Liver (tissue), 9 donors: ENCODE data around the gene FBXW9. TPM values are rescaled to one million over a fixed set of nuclear protein-coding genes. Genes with fewer than 3 reads are reported as not detected.

Experiments
- DNase-seq: peaks from one replicate; pipeline ENCODE4 v3.0.0-alpha.2; 2017; ENCODE audit warnings: low spot score
- H3K27ac ChIP-seq, 2 donors: one replicate each; pipeline ENCODE4 v1.7.0; 2013; ENCODE audit warnings: inconsistent platforms in 2 of 2, low read length in 2 of 2, control low read depth in 1 of 2, low read depth in 1 of 2, mild to moderate bottlenecking in 1 of 2
- H3K27me3 ChIP-seq, 4 donors: one replicate each; pipeline versions ENCODE4 v1.6.1 to v1.7.0; 2013; ENCODE audit warnings: low read length in 3 of 4, inconsistent platforms in 1 of 4, mild to moderate bottlenecking in 1 of 4, moderate library complexity in 1 of 4; ENCODE audit not compliant: control insufficient read depth in 4 of 4, insufficient read depth in 4 of 4
- H3K36me3 ChIP-seq, 4 donors: one replicate each; pipeline versions ENCODE4 v1.6.1 to v1.7.0; 2013; ENCODE audit warnings: low read length in 3 of 4, mild to moderate bottlenecking in 3 of 4, low read depth in 1 of 4, moderate library complexity in 1 of 4; ENCODE audit not compliant: control insufficient read depth in 4 of 4, insufficient read depth in 3 of 4
- H3K4me1 ChIP-seq, 4 donors: one replicate each; pipeline versions ENCODE4 v1.6.1 to v1.7.0; 2013; ENCODE audit warnings: low read length in 3 of 4, mild to moderate bottlenecking in 3 of 4, moderate library complexity in 1 of 4; ENCODE audit not compliant: control insufficient read depth in 4 of 4, insufficient read depth in 4 of 4
- H3K4me3 ChIP-seq, 3 donors: one replicate each; pipeline versions ENCODE4 v1.6.1 to v1.7.0; 2013; ENCODE audit warnings: low read length in 3 of 3, control low read depth in 1 of 3, low read depth in 1 of 3, mild to moderate bottlenecking in 1 of 3
- H3K9ac ChIP-seq, 2 donors: one replicate each; pipeline ENCODE4 v1.7.0; 2013; ENCODE audit warnings: low read length in 2 of 2, mild to moderate bottlenecking in 2 of 2, moderate library complexity in 2 of 2, control low read depth in 1 of 2, low read depth in 1 of 2
- H3K9me3 ChIP-seq, 4 donors: one replicate each; pipeline versions ENCODE4 v1.6.1 to v1.7.0; 2013; ENCODE audit warnings: low read length in 3 of 4; ENCODE audit not compliant: control insufficient read depth in 4 of 4
- EGR1 ChIP-seq, 2 donors: IDR thresholded peaks; 2 replicates each; pipeline ENCODE4 v1.6.1; 2016 to 2018; ENCODE audit warnings: antibody characterized with exemption in 2 of 2, low read depth in 2 of 2
- FOXA1 ChIP-seq: IDR thresholded peaks from 2 replicates; pipeline ENCODE4 v1.6.1; 2016; ENCODE audit warnings: antibody characterized with exemption
- FOXA2 ChIP-seq: IDR thresholded peaks from 2 replicates; pipeline ENCODE4 v1.6.1; 2016; ENCODE audit warnings: antibody characterized with exemption
- GABPA ChIP-seq, 2 donors: IDR thresholded peaks in 1 of 2; conservative IDR thresholded peaks in 1 of 2; 2 replicates each; pipeline ENCODE4 v1.6.1; 2016; ENCODE audit warnings: antibody characterized with exemption in 2 of 2, mild to moderate bottlenecking in 1 of 2, moderate library complexity in 1 of 2
- HNF4A ChIP-seq, 2 donors: conservative IDR thresholded peaks; 2 replicates each; pipeline ENCODE4 v1.6.1; 2016; ENCODE audit warnings: antibody characterized with exemption in 2 of 2, mild to moderate bottlenecking in 2 of 2
- HNF4G ChIP-seq: IDR thresholded peaks from 2 replicates; pipeline ENCODE4 v1.6.1; 2016; ENCODE audit warnings: antibody characterized with exemption
- JUND ChIP-seq, 2 donors: IDR thresholded peaks; 2 replicates each; pipeline ENCODE4 v1.6.1; 2016; ENCODE audit warnings: antibody characterized with exemption in 2 of 2
- NR2F2 ChIP-seq: IDR thresholded peaks from 2 replicates; pipeline ENCODE4 v1.6.1; 2016; ENCODE audit warnings: antibody characterized with exemption
- RAD21 ChIP-seq, 2 donors: IDR thresholded peaks; 2 replicates each; pipeline ENCODE4 v1.6.1; 2016; ENCODE audit warnings: antibody characterized with exemption in 2 of 2, mild to moderate bottlenecking in 2 of 2
- RXRA ChIP-seq, 2 donors: IDR thresholded peaks; 2 replicates each; pipeline ENCODE4 v1.6.1; 2017 to 2018; ENCODE audit warnings: antibody characterized with exemption in 2 of 2, mild to moderate bottlenecking in 1 of 2
- TAF1 ChIP-seq: conservative IDR thresholded peaks from 2 replicates; pipeline ENCODE4 v1.6.1; 2016; ENCODE audit warnings: antibody characterized with exemption, mild to moderate bottlenecking
- YY1 ChIP-seq: IDR thresholded peaks from 2 replicates; pipeline ENCODE4 v1.6.1; 2016; ENCODE audit warnings: antibody characterized with exemption, mild to moderate bottlenecking
- WGBS: extraction: QIAGEN DNeasy Blood & Tissue Kit; methylation state at CpG from one replicate; pipeline ENCODE4 v1.1.7; 2013; 5-methylcytosine and 5-hydroxymethylcytosine counted together
- polyA plus RNA-seq, 2 donors: library from polyadenylated mRNA; stranded (reverse) in 1 of 2; unstranded in 1 of 2; fragments of 200-250 nt in 1 of 2; fragments of >200 nt in 1 of 2; fragmentation: Nextera tagmentation in 1 of 2; extraction: Ambion mirVana in 1 of 2; gene quantifications; one replicate each; pipeline versions ENCODE4 v1.2.1 to v1.2.3, GENCODE V29; 2013 to 2015
- total RNA-seq, 2 donors: library from RNA; depleted of rRNA; stranded (reverse); fragments of >200 nt; gene quantifications; one replicate each; pipeline ENCODE4 v1.2.3, GENCODE V29; 2014
- TF ChIP-seq, protein P1 (sequence below): IDR thresholded peaks from 2 replicates; pipeline ENCODE4 v1.6.1; 2016; ENCODE audit warnings: antibody characterized with exemption, mild to moderate bottlenecking
- TF ChIP-seq, protein P2 (sequence below): IDR thresholded peaks from 2 replicates; pipeline ENCODE4 v1.6.1; 2016; ENCODE audit warnings: antibody characterized with exemption
- TF ChIP-seq, protein P3 (sequence below): fragments of 150-350 bp; IDR thresholded peaks from 2 replicates; pipeline ENCODE4 v1.5.1; 2017; ENCODE audit warnings: improper control_type of control experiment, low read depth, low read length; ENCODE audit not compliant: missing input control
- TF ChIP-seq, protein P4 (sequence below): IDR thresholded peaks from 2 replicates; pipeline ENCODE4 v1.6.1; 2016; ENCODE audit warnings: antibody characterized with exemption
- TF ChIP-seq, protein P5 (sequence below): IDR thresholded peaks from 2 replicates; pipeline ENCODE4 v1.6.1; 2016; ENCODE audit warnings: antibody characterized with exemption
- donor health status: healthy.
- donor health status: healthy.
- donor health status: healthy.
- donor health status: healthy.
- donor health status: healthy.

The FBXW9 gene
- total and polyA plus RNA-seq, 4 donors = 2.3 to 4.0 (median 3.0) TPM

DNA sequence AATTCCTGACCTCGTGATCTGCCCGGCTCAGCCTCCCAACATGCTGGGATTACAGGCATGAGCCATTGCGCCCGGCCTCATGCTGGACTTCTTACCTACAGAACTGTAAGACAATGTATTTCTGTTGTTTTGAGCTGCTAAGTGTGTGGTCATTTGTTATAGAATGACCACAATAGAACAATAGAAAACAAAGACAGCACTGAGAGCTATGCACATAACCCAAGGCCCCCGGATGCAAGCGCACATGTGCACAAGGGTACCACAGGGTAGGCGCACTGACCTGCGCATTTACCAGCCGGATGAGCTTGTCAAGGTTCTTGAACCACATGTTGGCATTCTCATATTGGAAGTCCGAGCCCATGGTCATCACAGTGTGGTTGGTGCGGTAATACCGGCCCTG lies 35.5 kb downstream of the FBXW9 start:
- Histone ChIP-seq H3K9me3 (no peaks in the 10 kb centered on the region), H3K4me1 (peaks cover 1 to 7% (median 4%) of the 10 kb centered on the region in 4 donors), H3K27ac (no peak overlapping the region), H3K4me3 (no peak overlapping the region), H3K36me3 (peaks cover 6 to 35% (median 13%) of the 10 kb centered on the region in 4 donors), H3K9ac (no peak overlapping the region), H3K27me3 (no peaks in the 10 kb centered on the region)
- no peak for DNase-seq
- TF ChIP-seq FOXA2 (no peak), JUND (IDR thresholded peaks at IDR 0.05) (no peak), GABPA (IDR thresholded peaks at IDR 0.05 in 1 of 2, conservative IDR thresholded peaks at IDR 0.05 in 1 of 2) (no peak), YY1 (no peak), RAD21 (IDR thresholded peaks at IDR 0.05) (no peak), TAF1 (no peak), HNF4G (no peak)
- TF ChIP-seq, protein P1, sequence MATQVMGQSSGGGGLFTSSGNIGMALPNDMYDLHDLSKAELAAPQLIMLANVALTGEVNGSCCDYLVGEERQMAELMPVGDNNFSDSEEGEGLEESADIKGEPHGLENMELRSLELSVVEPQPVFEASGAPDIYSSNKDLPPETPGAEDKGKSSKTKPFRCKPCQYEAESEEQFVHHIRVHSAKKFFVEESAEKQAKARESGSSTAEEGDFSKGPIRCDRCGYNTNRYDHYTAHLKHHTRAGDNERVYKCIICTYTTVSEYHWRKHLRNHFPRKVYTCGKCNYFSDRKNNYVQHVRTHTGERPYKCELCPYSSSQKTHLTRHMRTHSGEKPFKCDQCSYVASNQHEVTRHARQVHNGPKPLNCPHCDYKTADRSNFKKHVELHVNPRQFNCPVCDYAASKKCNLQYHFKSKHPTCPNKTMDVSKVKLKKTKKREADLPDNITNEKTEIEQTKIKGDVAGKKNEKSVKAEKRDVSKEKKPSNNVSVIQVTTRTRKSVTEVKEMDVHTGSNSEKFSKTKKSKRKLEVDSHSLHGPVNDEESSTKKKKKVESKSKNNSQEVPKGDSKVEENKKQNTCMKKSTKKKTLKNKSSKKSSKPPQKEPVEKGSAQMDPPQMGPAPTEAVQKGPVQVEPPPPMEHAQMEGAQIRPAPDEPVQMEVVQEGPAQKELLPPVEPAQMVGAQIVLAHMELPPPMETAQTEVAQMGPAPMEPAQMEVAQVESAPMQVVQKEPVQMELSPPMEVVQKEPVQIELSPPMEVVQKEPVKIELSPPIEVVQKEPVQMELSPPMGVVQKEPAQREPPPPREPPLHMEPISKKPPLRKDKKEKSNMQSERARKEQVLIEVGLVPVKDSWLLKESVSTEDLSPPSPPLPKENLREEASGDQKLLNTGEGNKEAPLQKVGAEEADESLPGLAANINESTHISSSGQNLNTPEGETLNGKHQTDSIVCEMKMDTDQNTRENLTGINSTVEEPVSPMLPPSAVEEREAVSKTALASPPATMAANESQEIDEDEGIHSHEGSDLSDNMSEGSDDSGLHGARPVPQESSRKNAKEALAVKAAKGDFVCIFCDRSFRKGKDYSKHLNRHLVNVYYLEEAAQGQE = no peak
- TF ChIP-seq, protein P2, sequence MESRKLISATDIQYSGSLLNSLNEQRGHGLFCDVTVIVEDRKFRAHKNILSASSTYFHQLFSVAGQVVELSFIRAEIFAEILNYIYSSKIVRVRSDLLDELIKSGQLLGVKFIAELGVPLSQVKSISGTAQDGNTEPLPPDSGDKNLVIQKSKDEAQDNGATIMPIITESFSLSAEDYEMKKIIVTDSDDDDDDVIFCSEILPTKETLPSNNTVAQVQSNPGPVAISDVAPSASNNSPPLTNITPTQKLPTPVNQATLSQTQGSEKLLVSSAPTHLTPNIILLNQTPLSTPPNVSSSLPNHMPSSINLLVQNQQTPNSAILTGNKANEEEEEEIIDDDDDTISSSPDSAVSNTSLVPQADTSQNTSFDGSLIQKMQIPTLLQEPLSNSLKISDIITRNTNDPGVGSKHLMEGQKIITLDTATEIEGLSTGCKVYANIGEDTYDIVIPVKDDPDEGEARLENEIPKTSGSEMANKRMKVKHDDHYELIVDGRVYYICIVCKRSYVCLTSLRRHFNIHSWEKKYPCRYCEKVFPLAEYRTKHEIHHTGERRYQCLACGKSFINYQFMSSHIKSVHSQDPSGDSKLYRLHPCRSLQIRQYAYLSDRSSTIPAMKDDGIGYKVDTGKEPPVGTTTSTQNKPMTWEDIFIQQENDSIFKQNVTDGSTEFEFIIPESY = no peak
- 97% methylated on average over 12 of the region's 12 CpGs for WGBS

DNA sequence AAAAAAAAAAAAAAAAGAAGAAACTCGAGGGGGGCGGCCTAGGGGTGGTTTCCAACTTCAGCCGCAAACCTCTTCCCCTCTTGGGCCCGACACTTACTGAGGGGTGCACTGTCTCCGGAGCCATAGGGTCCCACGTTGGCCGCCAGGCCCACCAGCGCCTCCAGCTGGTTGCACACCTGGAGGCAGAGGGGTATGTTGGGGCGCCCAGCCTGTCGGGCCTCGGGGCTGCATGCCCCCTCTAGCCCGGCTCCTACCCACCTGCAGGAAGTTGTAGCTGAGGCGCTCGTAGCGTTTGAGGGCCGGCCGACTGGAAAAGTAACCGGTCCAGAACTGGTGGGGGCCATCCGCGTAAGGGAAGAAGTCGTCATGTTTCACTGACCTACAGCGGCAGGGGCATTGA lies 38.5 kb downstream of the FBXW9 start:
- no peaks in the 10 kb centered on the region for H3K27me3 ChIP-seq
- TF ChIP-seq HNF4A (conservative IDR thresholded peaks at IDR 0.05) (no peak), RXRA (IDR thresholded peaks at IDR 0.05) (no peak), JUND (IDR thresholded peaks at IDR 0.05) (no peak), GABPA (IDR thresholded peaks at IDR 0.05 in 1 of 2, conservative IDR thresholded peaks at IDR 0.05 in 1 of 2) (no peak), FOXA1 (no peak), EGR1 (IDR thresholded peaks at IDR 0.05; ENCODE audit: low read depth in 2 of 2) (no peak), FOXA2 (no peak), NR2F2 (no peak), RAD21 (IDR thresholded peaks at IDR 0.05) (no peak), HNF4G (no peak), TAF1 (no peak)
- TF ChIP-seq, protein P1 = no peak
- TF ChIP-seq, protein P3, sequence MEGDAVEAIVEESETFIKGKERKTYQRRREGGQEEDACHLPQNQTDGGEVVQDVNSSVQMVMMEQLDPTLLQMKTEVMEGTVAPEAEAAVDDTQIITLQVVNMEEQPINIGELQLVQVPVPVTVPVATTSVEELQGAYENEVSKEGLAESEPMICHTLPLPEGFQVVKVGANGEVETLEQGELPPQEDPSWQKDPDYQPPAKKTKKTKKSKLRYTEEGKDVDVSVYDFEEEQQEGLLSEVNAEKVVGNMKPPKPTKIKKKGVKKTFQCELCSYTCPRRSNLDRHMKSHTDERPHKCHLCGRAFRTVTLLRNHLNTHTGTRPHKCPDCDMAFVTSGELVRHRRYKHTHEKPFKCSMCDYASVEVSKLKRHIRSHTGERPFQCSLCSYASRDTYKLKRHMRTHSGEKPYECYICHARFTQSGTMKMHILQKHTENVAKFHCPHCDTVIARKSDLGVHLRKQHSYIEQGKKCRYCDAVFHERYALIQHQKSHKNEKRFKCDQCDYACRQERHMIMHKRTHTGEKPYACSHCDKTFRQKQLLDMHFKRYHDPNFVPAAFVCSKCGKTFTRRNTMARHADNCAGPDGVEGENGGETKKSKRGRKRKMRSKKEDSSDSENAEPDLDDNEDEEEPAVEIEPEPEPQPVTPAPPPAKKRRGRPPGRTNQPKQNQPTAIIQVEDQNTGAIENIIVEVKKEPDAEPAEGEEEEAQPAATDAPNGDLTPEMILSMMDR = no peak
- TF ChIP-seq, protein P4, sequence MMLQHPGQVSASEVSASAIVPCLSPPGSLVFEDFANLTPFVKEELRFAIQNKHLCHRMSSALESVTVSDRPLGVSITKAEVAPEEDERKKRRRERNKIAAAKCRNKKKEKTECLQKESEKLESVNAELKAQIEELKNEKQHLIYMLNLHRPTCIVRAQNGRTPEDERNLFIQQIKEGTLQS = no peak
- TF ChIP-seq, protein P5, sequence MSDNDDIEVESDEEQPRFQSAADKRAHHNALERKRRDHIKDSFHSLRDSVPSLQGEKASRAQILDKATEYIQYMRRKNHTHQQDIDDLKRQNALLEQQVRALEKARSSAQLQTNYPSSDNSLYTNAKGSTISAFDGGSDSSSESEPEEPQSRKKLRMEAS = no peak
- TF ChIP-seq, protein P2 = no peak
- H3K36me3 ChIP-seq = peaks cover 7 to 34% (median 13%) of the 10 kb centered on the region in 4 donors
- DNase-seq = no peak
- no peak overlapping the region for H3K4me3 ChIP-seq
- H3K9ac ChIP-seq = no peak overlapping the region
- no peak overlapping the region for H3K27ac ChIP-seq
- H3K9me3 ChIP-seq = no peaks in the 10 kb centered on the region
- 98% methylated on average over 22 of the region's 22 CpGs for WGBS
- H3K4me1 ChIP-seq = no peaks in the 10 kb centered on the region
